ENCODE results near the gene APOBEC4. TPM values are rescaled to one million over a fixed set of nuclear protein-coding genes. Genes with fewer than 3 reads are reported as not detected.
"Not testable (repeated sequence)": the region's sequence is repeated elsewhere in the genome, so short reads cannot be mapped to it uniquely, and the experiment has no call there.

APOBEC4 gene
- total and polyA plus RNA-seq, 2 of the 13 experiments (the other 11 are each of a cell fraction or from before 2014, with no cell fraction given), result not detected

- TF ChIP-seq PHF20 (CRISPR knock-in tag; IDR thresholded peaks at IDR 0.05) (no peak), ZNF543 (CRISPR knock-in tag; IDR thresholded peaks at IDR 0.05) (no peak), ZNF770 (CRISPR knock-in tag; IDR thresholded peaks at IDR 0.05) (no peak)
These were observed 33.3 kb downstream of the APOBEC4 start (continued) for GRCh38 chr1:183619781-183620180.

GRCh38 chr1:183618202-183618601, 34.9 kb downstream of the APOBEC4 start:
- H3K4me3 ChIP-seq (replicated peaks in 1 of 3; ENCODE audit: insufficient read depth in 1 of 3, low read depth in 2 of 3, low read length in 3 of 3); H3K4me2 ChIP-seq (ENCODE audit: low read depth, low read length); H3K27me3 ChIP-seq (ENCODE audit: control insufficient read depth in 1 of 2, insufficient read depth in 2 of 2, low read length in 2 of 2); H3K4me1 ChIP-seq (ENCODE audit: insufficient read depth, low read length); BruUV-seq (replicated peaks); POLR2A ChIA-PET; H3K9me3 ChIP-seq (ENCODE audit: low read length); CTCF ChIA-PET (ENCODE audit: low intra/inter-chr PET ratio, low total read pairs); intact Hi-C loops (cut with micrococcal nuclease; ENCODE audit: unreplicated experiment); H3K36me3 ChIP-seq (replicated peaks in 1 of 2; ENCODE audit: control insufficient read depth in 1 of 2, insufficient read depth in 2 of 2, low read length in 2 of 2); H4K20me1 ChIP-seq (ENCODE audit: insufficient read depth, low read length); H2AFZ ChIP-seq (ENCODE audit: low read length); H3K27ac ChIP-seq (ENCODE audit: extremely low read length, insufficient read depth, low read length); FAIRE-seq; H3K79me2 ChIP-seq (ENCODE audit: insufficient read depth, low read length); ATAC-seq; DNase-seq (ENCODE audit: low spot score); in situ Hi-C loops (cut with HindIII; ENCODE audit: extremely low pct_ligation_motif_present, low pct_unique_long_range_greater_than_20kb); H3K9ac ChIP-seq (ENCODE audit: insufficient read depth, low read depth, low read length): not testable (repeated sequence)
- 52% methylated on average over 5 of the region's 5 CpGs for WGBS (ENCODE audit: low lambda C conversion rate)

GRCh38 chr1:183612975-183613374, 40.1 kb downstream of the APOBEC4 start:
- H4K20me1 ChIP-seq (ENCODE audit: insufficient read depth, low read length); ATAC-seq; H3K4me2 ChIP-seq (ENCODE audit: low read depth, low read length); BruUV-seq (replicated peaks); H3K27me3 ChIP-seq (ENCODE audit: control insufficient read depth in 1 of 2, insufficient read depth in 2 of 2, low read length in 2 of 2); POLR2A ChIA-PET; in situ Hi-C loops (cut with HindIII; ENCODE audit: extremely low pct_ligation_motif_present, low pct_unique_long_range_greater_than_20kb); H3K9ac ChIP-seq (ENCODE audit: insufficient read depth, low read depth, low read length); H3K4me3 ChIP-seq (replicated peaks in 1 of 3; ENCODE audit: insufficient read depth in 1 of 3, low read depth in 2 of 3, low read length in 3 of 3); H3K9me3 ChIP-seq (ENCODE audit: low read length); CTCF ChIA-PET (ENCODE audit: low intra/inter-chr PET ratio, low total read pairs); H3K27ac ChIP-seq (ENCODE audit: extremely low read length, insufficient read depth, low read length); intact Hi-C loops (cut with micrococcal nuclease; ENCODE audit: unreplicated experiment); DNase-seq (ENCODE audit: low spot score); H2AFZ ChIP-seq (ENCODE audit: low read length); H3K79me2 ChIP-seq (ENCODE audit: insufficient read depth, low read length); H3K4me1 ChIP-seq (ENCODE audit: insufficient read depth, low read length); H3K36me3 ChIP-seq (replicated peaks in 1 of 2; ENCODE audit: control insufficient read depth in 1 of 2, insufficient read depth in 2 of 2, low read length in 2 of 2); FAIRE-seq: not testable (repeated sequence)
- WGBS (ENCODE audit: low lambda C conversion rate), result 92% methylated on average over 2 of the region's 3 CpGs
